Measurements from ENCODE around the gene LPP.

GRCh38 chr3:188421151-188421821 is 267.3 kb downstream of the LPP start:
- TF ChIP-seq POLR2A (IDR thresholded peaks at IDR 0.05; ENCODE audit: low read depth, low read length) = no peak
- TF ChIP-seq TAF1 (IDR thresholded peaks at IDR 0.05; ENCODE audit: low read depth, low read length) = no peak
- no peak for TF ChIP-seq POLR2AphosphoS5 (IDR thresholded peaks at IDR 0.05; ENCODE audit: low read depth, low read length)

Data from GM12891 (cell line).